Neuronal stem cell (in vitro differentiated cells): Measurements from ENCODE around the gene LINC01488.

Experiments
- DNase-seq: peaks from one replicate; pipeline ENCODE4 v3.0.0-alpha.2; 2013; ENCODE audit warnings: low spot score
- H2AFZ ChIP-seq: one replicate; pipeline ENCODE4 v1.6.1; 2013; ENCODE audit warnings: mild to moderate bottlenecking, low read length, inconsistent platforms
- H2AK5ac ChIP-seq: 2 replicates; pipeline ENCODE4 v1.6.1; 2013; ENCODE audit warnings: low read depth, mild to moderate bottlenecking, inconsistent platforms, low read length, moderate library complexity, mixed read lengths
- H2BK120ac ChIP-seq: 2 replicates; pipeline ENCODE4 v1.6.1; 2013; ENCODE audit warnings: low read depth, mild to moderate bottlenecking, inconsistent platforms, low read length, moderate library complexity, mixed read lengths
- H2BK12ac ChIP-seq: one replicate; pipeline ENCODE4 v1.6.1; 2013; ENCODE audit warnings: low read length, inconsistent platforms
- H2BK15ac ChIP-seq: 2 replicates; pipeline ENCODE4 v1.6.1; 2013; ENCODE audit warnings: mild to moderate bottlenecking, low read length, inconsistent platforms, mixed read lengths
- H2BK5ac ChIP-seq: one replicate; pipeline ENCODE4 v1.6.1; 2013; ENCODE audit warnings: inconsistent platforms, mild to moderate bottlenecking, low read length, moderate library complexity
- H3K14ac ChIP-seq: one replicate; pipeline ENCODE4 v1.6.1; 2013; ENCODE audit warnings: low read length, inconsistent platforms
- H3K18ac ChIP-seq: 2 replicates; pipeline ENCODE4 v1.6.1; 2013; ENCODE audit warnings: low read length, inconsistent platforms
- H3K23ac ChIP-seq: 2 replicates; pipeline ENCODE4 v1.6.1; 2013; ENCODE audit warnings: low read depth, mild to moderate bottlenecking, mixed read lengths, low read length, inconsistent platforms; ENCODE audit not compliant: poor library complexity
- H3K27ac ChIP-seq: replicated peaks from 3 replicates; pipeline ENCODE4 v1.5.1; 2013; ENCODE audit warnings: low read length, inconsistent platforms
- H3K27me3 ChIP-seq, 3 experiments: 2 replicates each; pipeline ENCODE4 v1.6.1; 2013; ENCODE audit warnings: low read length in 3 of 3, mild to moderate bottlenecking in 2 of 3, inconsistent platforms in 1 of 3, low read depth in 1 of 3, mixed read lengths in 1 of 3, moderate library complexity in 1 of 3; ENCODE audit not compliant: control insufficient read depth in 3 of 3, insufficient read depth in 3 of 3
- H3K36me3 ChIP-seq, 2 donors: replicated peaks in 1 of 2; 2 replicates each; pipeline ENCODE4 v1.6.1; 2013; ENCODE audit warnings: low read length in 2 of 2; ENCODE audit not compliant: control insufficient read depth in 2 of 2, insufficient read depth in 2 of 2
- H3K4ac ChIP-seq: 2 replicates; pipeline ENCODE4 v1.6.1; 2013; ENCODE audit warnings: inconsistent platforms, mild to moderate bottlenecking, low read length, moderate library complexity
- H3K4me1 ChIP-seq, 2 donors: 1 replicate in 1 of 2; 2 replicates in 1 of 2; pipeline ENCODE4 v1.6.1; 2013; ENCODE audit warnings: low read length in 2 of 2, low read depth in 1 of 2; ENCODE audit not compliant: control insufficient read depth in 2 of 2, insufficient read depth in 1 of 2
- H3K4me2 ChIP-seq: one replicate; pipeline ENCODE4 v1.6.1; 2013; ENCODE audit warnings: mild to moderate bottlenecking, low read length, inconsistent platforms; ENCODE audit not compliant: insufficient read depth, poor library complexity, severe bottlenecking
- H3K4me3 ChIP-seq, 2 donors: 2 replicates each; pipeline ENCODE4 v1.5.1; 2013; ENCODE audit warnings: low read length in 2 of 2, mild to moderate bottlenecking in 2 of 2, inconsistent platforms in 1 of 2, moderate library complexity in 1 of 2
- H3K79me1 ChIP-seq: one replicate; pipeline ENCODE4 v1.6.1; 2013; ENCODE audit warnings: low read depth, mild to moderate bottlenecking, inconsistent platforms, low read length, moderate library complexity
- H3K9ac ChIP-seq: one replicate; pipeline ENCODE4 v1.6.1; 2013; ENCODE audit warnings: mild to moderate bottlenecking, low read depth, low read length, inconsistent platforms; ENCODE audit not compliant: poor library complexity
- H3K9me3 ChIP-seq, 2 donors: replicated peaks in 1 of 2; 2 replicates each; pipeline versions ENCODE3 to v1.6.1; 2013; ENCODE audit warnings: low read length in 2 of 2, mild to moderate bottlenecking in 2 of 2, inconsistent platforms in 1 of 2, low read depth in 1 of 2, mixed read lengths in 1 of 2, moderate library complexity in 1 of 2; ENCODE audit not compliant: control insufficient read depth in 2 of 2, insufficient read depth in 1 of 2
- H4K8ac ChIP-seq: one replicate; pipeline ENCODE4 v1.6.1; 2013; ENCODE audit warnings: low read depth, mild to moderate bottlenecking, inconsistent platforms, low read length, moderate library complexity
- H4K91ac ChIP-seq: one replicate; pipeline ENCODE4 v1.6.1; 2013; ENCODE audit warnings: low read length, low read depth, mild to moderate bottlenecking, inconsistent platforms; ENCODE audit not compliant: poor library complexity
- WGBS, 2 donors: extraction: QIAGEN DNeasy Blood & Tissue Kit; methylation state at CpG; one replicate each; pipeline ENCODE4 v1.1.7; 2013; ENCODE audit warnings: missing lambda C conversion rate in 2 of 2, mixed read lengths in 1 of 2; ENCODE audit not compliant: insufficient read length in 2 of 2, insufficient replicate concordance in 1 of 2; ENCODE audit errors: extremely low coverage in 2 of 2; 5-methylcytosine and 5-hydroxymethylcytosine counted together

The LINC01488 gene

DNA sequence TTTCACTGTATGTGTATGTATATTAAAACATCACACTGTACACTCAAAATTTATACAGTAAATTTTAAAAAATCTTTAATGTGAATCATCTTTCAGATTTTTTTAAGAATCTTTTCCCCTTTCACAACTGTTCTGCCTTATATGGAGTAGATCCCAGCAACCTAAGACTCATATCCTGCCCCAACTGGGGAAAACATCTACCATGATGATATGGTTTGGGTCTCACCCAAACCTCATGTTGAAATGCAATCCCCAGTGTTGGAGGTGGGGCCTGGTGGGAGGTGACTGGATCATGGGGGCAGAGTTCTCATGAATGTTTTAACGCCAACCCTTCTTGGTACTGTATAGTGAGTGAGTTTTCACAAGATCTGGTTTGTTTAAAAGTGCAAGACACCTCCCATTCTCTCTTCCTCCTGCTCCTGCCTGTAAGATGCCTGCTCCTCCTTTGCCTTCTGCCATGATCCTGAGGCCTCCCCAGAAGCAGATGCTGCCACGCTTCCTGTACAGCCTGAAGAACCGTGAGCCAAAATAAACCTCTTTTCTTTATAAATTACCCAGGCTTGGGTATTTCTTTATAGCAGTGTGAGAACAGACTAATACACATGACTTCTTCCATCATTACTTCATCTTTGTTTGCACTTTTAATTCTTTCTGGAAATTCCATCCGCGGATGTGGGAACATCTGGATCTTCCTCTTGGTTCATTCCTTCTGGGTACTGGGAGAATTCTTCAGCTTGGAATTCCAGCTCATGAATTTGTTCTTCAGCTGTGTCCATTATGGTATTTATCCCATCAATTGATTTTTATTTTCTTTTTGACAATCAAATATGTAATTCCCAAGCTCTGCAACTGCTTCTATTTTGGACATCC, 36.9 kb downstream of the LINC01488 start:
- Histone ChIP-seq H2AFZ (no peak overlapping the region), H3K4me2 (no peak overlapping the region), H3K9me3 (peaks cover 0 to under 1% of the 10 kb centered on the region in 2 donors), H3K27me3 (no peaks in the 10 kb centered on the region), H3K36me3 (no peaks in the 10 kb centered on the region), H2BK120ac (no peak overlapping the region), H2BK12ac (no peak overlapping the region), H3K4me1 (peaks cover 0 to 4% of the 10 kb centered on the region in 2 donors), H3K4me3 (no peak overlapping the region), H3K4ac (no peak overlapping the region), H3K27ac (no peak overlapping the region), H4K8ac (no peak overlapping the region), H3K79me1 (no peaks in the 10 kb centered on the region), H2AK5ac (no peak overlapping the region), H2BK5ac (no peak overlapping the region), H3K9ac (no peak overlapping the region), H2BK15ac (no peak overlapping the region), H4K91ac (no peak overlapping the region), H3K14ac (no peak overlapping the region), H3K23ac (no peak overlapping the region), H3K18ac (no peak overlapping the region)
- no CpG with 5 or more reads among the region's 5 CpGs for WGBS, 2 donors
- no peak for DNase-seq

DNA sequence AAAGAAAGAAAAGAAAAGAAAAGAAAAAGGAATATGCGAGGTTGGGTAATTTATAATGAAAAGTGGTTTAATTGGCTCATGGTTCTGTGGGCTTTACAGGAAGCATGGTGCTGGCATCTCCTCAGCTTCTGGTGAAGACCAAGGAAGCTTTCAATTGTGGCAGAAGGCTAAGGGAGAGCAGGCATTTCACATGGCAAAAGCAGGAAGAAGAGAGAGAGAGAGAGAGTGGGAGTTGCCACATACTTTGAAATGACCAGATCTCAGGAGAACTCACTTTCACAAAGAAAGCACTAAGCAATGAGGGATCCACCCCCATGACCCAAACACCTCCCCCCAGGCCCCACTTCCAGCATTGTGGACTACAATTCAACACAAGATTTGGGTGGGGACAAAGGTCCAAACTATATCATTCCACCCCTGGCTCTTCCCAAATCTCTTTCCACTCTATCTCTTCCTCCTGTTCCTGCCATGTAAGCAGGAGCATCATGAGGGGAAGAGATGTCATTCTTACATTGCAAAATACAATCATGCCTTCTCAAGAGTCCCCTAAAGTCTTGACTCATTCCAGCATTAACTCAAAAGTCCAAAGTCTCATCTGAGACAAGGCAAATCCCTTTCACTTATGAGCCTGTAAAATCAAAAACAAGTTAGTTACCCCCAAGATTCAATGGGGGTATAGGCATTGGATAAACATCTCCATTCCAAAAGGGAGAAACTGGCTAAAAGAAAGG, 38.9 kb downstream of the LINC01488 start:
- Histone ChIP-seq H3K36me3 (no peaks in the 10 kb centered on the region), H3K9me3 (peaks cover 0 to 1% of the 10 kb centered on the region in 2 donors), H3K4me3 (no peak overlapping the region), H3K18ac (no peak overlapping the region), H2BK5ac (no peak overlapping the region), H2AK5ac (no peak overlapping the region), H3K4me2 (no peak overlapping the region), H4K8ac (no peak overlapping the region), H2AFZ (no peak overlapping the region), H3K23ac (no peak overlapping the region), H4K91ac (no peak overlapping the region), H3K27me3 (peaks cover 0 to 3% (median 0%) of the 10 kb centered on the region in 3 experiments), H3K14ac (no peak overlapping the region), H2BK15ac (no peak overlapping the region), H3K27ac (no peak overlapping the region), H2BK120ac (no peak overlapping the region), H3K79me1 (no peaks in the 10 kb centered on the region), H3K4ac (no peak overlapping the region), H2BK12ac (no peak overlapping the region), H3K9ac (no peak overlapping the region), H3K4me1 (peaks cover 0 to 9% of the 10 kb centered on the region in 2 donors)
- 100% methylated on average over 1 of the region's 1 CpG for WGBS, 2 donors
- DNase-seq, result no peak

GRCh38 chr11:69521457-69521856, 40.0 kb downstream of the LINC01488 start:
- Histone ChIP-seq H3K4ac (no peak overlapping the region), H3K79me1 (no peaks in the 10 kb centered on the region), H3K27me3 (peaks cover 0 to 3% (median 0%) of the 10 kb centered on the region in 3 experiments), H3K23ac (no peak overlapping the region), H2BK120ac (no peak overlapping the region), H4K91ac (no peak overlapping the region), H3K36me3 (no peaks in the 10 kb centered on the region), H3K18ac (no peak overlapping the region), H3K4me1 (peaks cover 0 to 9% of the 10 kb centered on the region in 2 donors), H2BK15ac (no peak overlapping the region), H3K27ac (no peak overlapping the region), H3K9me3 (peaks cover 0 to 1% of the 10 kb centered on the region in 2 donors), H3K4me3 (peak overlapping the region in 1 of 2 donors; percentile 37), H3K14ac (no peak overlapping the region), H2AK5ac (no peak overlapping the region), H3K9ac (no peak overlapping the region), H2BK12ac (no peak overlapping the region), H2BK5ac (no peak overlapping the region), H3K4me2 (no peak overlapping the region), H4K8ac (no peak overlapping the region), H2AFZ (no peak overlapping the region)
- no peak for DNase-seq
- no CpG with 5 or more reads among the region's 4 CpGs for WGBS, 2 donors

DNA sequence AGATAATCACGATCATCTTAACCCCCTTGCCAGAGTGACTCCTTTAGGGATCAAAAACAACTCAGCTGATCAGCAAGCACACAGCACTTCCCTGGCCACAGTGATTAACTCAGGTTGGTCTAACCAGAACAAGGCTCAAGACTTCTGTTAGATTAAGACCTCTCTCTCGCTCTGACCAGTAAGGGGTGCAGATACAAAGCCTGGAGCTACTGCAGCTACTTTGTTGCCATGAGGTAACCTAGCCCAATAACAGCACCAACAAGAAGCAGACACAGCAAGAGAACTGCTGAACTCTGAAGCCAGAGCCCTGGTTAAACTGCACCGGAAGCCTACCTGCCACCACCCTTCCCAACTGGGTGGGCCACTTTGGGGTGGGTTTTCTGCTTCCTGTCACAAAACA, 42.0 kb downstream of the LINC01488 start:
- H3K4ac ChIP-seq, result no peak overlapping the region
- DNase-seq, result no peak
- no peak overlapping the region for H3K4me3 ChIP-seq
- H3K9me3 ChIP-seq, result peaks cover 0 to 1% of the 10 kb centered on the region in 2 donors
- no CpG with 5 or more reads among the region's 3 CpGs for WGBS, 2 donors
- H3K79me1 ChIP-seq, result no peaks in the 10 kb centered on the region
- H4K91ac ChIP-seq, result no peak overlapping the region
- peaks cover 0 to 9% of the 10 kb centered on the region in 2 donors for H3K4me1 ChIP-seq
- no peak overlapping the region for H2BK12ac ChIP-seq
- no peak overlapping the region for H2BK120ac ChIP-seq
- H3K4me2 ChIP-seq, result no peak overlapping the region
- no peaks in the 10 kb centered on the region for H3K36me3 ChIP-seq
- no peak overlapping the region for H3K23ac ChIP-seq
- peaks cover 0 to 3% (median 0%) of the 10 kb centered on the region in 3 experiments for H3K27me3 ChIP-seq
- H4K8ac ChIP-seq, result no peak overlapping the region
- no peak overlapping the region for H3K14ac ChIP-seq
- no peak overlapping the region for H2AK5ac ChIP-seq
- H2BK5ac ChIP-seq, result no peak overlapping the region
- no peak overlapping the region for H3K27ac ChIP-seq
- no peak overlapping the region for H2AFZ ChIP-seq
- no peak overlapping the region for H2BK15ac ChIP-seq
- H3K18ac ChIP-seq, result no peak overlapping the region
- no peak overlapping the region for H3K9ac ChIP-seq
